Esophagus squamous epithelium (tissue), 5 donors: Measurements from ENCODE around the gene HSD17B3. TPM values are rescaled to one million over a fixed set of nuclear protein-coding genes. Genes with fewer than 3 reads are reported as not detected.

Source experiments
- DNase-seq: peaks from one replicate; lab custom pipeline; 2025; lab: John Stamatoyannopoulos, UW
- H3K27ac ChIP-seq, 4 donors: fragments of 200-600 bp; sonication (generic); one replicate each; pipeline ENCODE4 v1.5.1; 2016 to 2019; ENCODE audit warnings: mild to moderate bottlenecking in 1 of 4
- H3K27me3 ChIP-seq, 4 donors: fragments of 200-600 bp; sonication (generic); 1 replicate in 3 of 4; 2 replicates in 1 of 4; pipeline versions ENCODE4 v1.5.1 to v1.6.0; 2017 to 2021; ENCODE audit warnings: antibody characterized with exemption in 1 of 4
- H3K36me3 ChIP-seq, 3 donors: fragments of 200-600 bp; sonication (generic); one replicate each; pipeline ENCODE4 v1.5.1; 2016 to 2019
- H3K4me1 ChIP-seq, 3 donors: fragments of 200-600 bp; sonication (generic); one replicate each; pipeline ENCODE4 v1.5.1; 2017 to 2019
- H3K4me3 ChIP-seq, 4 donors: fragments of 200-600 bp; sonication (generic); 1 replicate in 3 of 4; 2 replicates in 1 of 4; pipeline ENCODE4 v1.5.1; 2016 to 2019; ENCODE audit warnings: mild to moderate bottlenecking in 2 of 4, moderate library complexity in 1 of 4
- H3K9me3 ChIP-seq, 3 donors: fragments of 200-600 bp; sonication (generic); one replicate each; pipeline ENCODE4 v1.5.1; 2016 to 2019
- POLR2A ChIP-seq, 4 donors: fragments of 450-650 bp; IDR thresholded peaks; one replicate each; pipeline ENCODE4 v1.6.1; 2017; ENCODE audit warnings: antibody characterized with exemption in 4 of 4, mild to moderate bottlenecking in 4 of 4, moderate library complexity in 3 of 4
- WGBS, 2 donors: methylation state at CpG; one replicate each; pipeline ENCODE4 v1.1.5; 2018; 5-methylcytosine and 5-hydroxymethylcytosine counted together
- intact Hi-C: fragments of 100-400 bp; cut with DNase I; formaldehyde crosslinking; loops from one replicate; pipeline ENCODE4 v1.15.0; 2022
- total RNA-seq, 4 donors: library from RNA; depleted of rRNA; stranded (reverse); fragments of >200 nt; gene quantifications; one replicate each; pipeline ENCODE4 v1.1.0, GENCODE V29; 2016
- TF ChIP-seq, protein P1 (sequence below), 6 experiments: fragments of 450-650 bp in 4 of 6; fragments of 200-600 bp in 2 of 6; sonication (generic) in 2 of 6; IDR thresholded peaks; one replicate each; pipeline ENCODE4 v1.5.1; 2016 to 2019; ENCODE audit warnings: antibody characterized with exemption in 6 of 6, mild to moderate bottlenecking in 4 of 6, moderate library complexity in 4 of 6
- donor health status: DM: yes; HTN: yes; CAD: no.

The HSD17B3 gene
- total RNA-seq, 4 donors from 2014 or later, result 0.38 TPM; not detected in 3

DNA sequence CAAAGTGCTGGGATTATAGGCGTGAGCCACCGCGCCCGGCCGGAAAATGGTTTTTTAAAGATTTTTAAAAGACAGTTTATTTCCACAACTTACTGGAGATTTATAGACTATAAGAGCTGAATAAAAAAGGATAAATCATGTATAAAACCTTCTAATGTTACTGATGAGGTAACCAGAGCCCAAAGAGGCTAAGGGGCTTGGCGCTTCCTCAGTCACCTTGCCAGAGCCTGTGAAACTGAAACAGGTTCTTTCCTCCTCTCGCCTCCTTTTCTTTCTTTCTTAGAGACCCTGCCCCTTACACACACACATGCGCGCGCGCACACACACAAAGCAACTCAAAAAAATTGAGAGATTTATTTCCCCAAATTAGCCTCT, 69.8 kb downstream of the HSD17B3 start:
- DNase-seq, result no peak
- TF ChIP-seq POLR2A (IDR thresholded peaks at IDR 0.05), result no peak
- TF ChIP-seq, protein P1, sequence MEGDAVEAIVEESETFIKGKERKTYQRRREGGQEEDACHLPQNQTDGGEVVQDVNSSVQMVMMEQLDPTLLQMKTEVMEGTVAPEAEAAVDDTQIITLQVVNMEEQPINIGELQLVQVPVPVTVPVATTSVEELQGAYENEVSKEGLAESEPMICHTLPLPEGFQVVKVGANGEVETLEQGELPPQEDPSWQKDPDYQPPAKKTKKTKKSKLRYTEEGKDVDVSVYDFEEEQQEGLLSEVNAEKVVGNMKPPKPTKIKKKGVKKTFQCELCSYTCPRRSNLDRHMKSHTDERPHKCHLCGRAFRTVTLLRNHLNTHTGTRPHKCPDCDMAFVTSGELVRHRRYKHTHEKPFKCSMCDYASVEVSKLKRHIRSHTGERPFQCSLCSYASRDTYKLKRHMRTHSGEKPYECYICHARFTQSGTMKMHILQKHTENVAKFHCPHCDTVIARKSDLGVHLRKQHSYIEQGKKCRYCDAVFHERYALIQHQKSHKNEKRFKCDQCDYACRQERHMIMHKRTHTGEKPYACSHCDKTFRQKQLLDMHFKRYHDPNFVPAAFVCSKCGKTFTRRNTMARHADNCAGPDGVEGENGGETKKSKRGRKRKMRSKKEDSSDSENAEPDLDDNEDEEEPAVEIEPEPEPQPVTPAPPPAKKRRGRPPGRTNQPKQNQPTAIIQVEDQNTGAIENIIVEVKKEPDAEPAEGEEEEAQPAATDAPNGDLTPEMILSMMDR (IDR thresholded peaks at IDR 0.05), result no peak
- 50 to 63% methylated on average over 5 to 9 of the region's 11 CpGs for WGBS, 2 donors
- H3K36me3 ChIP-seq, result no peaks in the 10 kb centered on the region
- H3K27me3 ChIP-seq, result no peaks in the 10 kb centered on the region
- H3K4me1 ChIP-seq, result peaks cover 0 to 12% (median 0%) of the 10 kb centered on the region in 3 donors
- H3K27ac ChIP-seq, result peak overlapping the region in 3 of 4 donors; percentile 71 to 74 (median 73)
- no peaks in the 10 kb centered on the region for H3K9me3 ChIP-seq
- intact Hi-C loops, result no loop called here
- peak overlapping the region in 1 of 4 donors; percentile 42 for H3K4me3 ChIP-seq

DNA sequence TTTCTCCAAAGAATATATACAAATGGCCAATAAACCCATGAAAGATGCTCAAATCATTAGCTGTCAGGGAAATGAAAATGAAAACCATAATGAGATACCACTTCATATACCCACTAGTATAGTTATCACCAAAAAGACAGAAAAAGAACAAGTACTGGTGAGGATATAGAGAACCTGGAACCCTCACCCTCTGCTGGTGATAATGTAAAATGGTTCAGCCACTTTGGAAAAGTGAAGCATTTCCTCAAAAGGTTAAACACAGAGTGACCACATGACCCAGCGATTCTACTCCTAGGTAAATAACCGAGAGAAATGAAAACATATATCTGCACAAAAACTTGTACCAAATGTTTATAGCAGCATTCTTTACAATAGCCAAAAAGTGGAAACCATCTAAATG, 72.0 kb downstream of the HSD17B3 start:
- no peak overlapping the region for H3K4me3 ChIP-seq
- intact Hi-C loops, result no loop called here

DNA sequence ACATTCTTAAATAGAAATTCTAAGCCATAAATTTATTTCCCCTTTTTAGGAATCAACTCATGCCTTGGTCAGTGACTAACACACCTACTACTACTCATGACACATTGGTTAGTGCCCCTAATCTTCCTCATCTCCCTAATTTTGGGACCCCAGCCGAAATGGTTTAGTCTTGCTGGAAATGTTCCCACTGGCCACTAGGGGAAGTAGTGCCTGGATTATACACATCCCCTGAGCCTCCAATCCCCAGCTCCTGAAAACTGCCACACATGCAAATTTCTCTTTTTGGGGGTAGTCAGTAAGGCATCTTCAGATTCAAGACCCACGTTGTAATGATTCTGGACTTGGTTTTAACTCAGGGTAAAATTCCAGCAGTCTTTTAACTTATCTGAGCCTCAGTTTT, 79.8 kb downstream of the HSD17B3 start:
- Histone ChIP-seq H3K4me3 (no peak overlapping the region), H3K27ac (no peak overlapping the region), H3K36me3 (no peaks in the 10 kb centered on the region), H3K4me1 (peaks cover 8 to 27% (median 14%) of the 10 kb centered on the region in 3 donors), H3K9me3 (peaks cover 0 to 4% (median 0%) of the 10 kb centered on the region in 3 donors), H3K27me3 (peaks cover 0 to 35% (median 0%) of the 10 kb centered on the region in 4 donors)
- 46 to 63% methylated on average over 2 of the region's 2 CpGs for WGBS, 2 donors
- no peak for TF ChIP-seq POLR2A (IDR thresholded peaks at IDR 0.05)
- TF ChIP-seq, protein P1 (IDR thresholded peaks at IDR 0.05), result peak in 5 of 6 experiments; percentile 9 to 44 (median 20)
- intact Hi-C loops, result no loop called here
- no peak for DNase-seq

More for the DNA sequence above, 72.0 kb downstream of the HSD17B3 start:
- Histone ChIP-seq H3K27me3 (no peaks in the 10 kb centered on the region), H3K9me3 (no peaks in the 10 kb centered on the region), H3K27ac (no peak overlapping the region), H3K36me3 (no peaks in the 10 kb centered on the region), H3K4me1 (peaks cover 0 to 12% (median 0%) of the 10 kb centered on the region in 3 donors)
- TF ChIP-seq, protein P1 (IDR thresholded peaks at IDR 0.05), result no peak
- no peak for TF ChIP-seq POLR2A (IDR thresholded peaks at IDR 0.05)
- 86 to 90% methylated on average over 2 of the region's 2 CpGs for WGBS, 2 donors
- DNase-seq, result no peak

DNA sequence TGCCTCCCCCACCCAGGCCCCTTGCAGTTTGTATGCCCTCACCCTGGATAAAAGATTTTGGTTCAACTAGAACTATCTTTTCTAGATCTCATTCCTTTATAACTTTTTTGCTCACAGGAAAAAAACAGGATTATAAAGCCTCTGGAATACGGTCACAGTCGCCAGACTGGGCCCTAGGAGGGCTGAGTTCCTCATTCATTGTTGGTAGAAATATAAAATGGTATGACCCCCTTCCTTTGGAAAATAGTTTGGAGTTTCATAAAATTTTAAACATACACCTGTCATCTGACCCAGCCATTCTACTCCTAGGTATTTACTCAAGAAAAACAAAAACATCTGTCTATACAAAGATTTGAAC, 82.1 kb downstream of the HSD17B3 start:
- TF ChIP-seq POLR2A (IDR thresholded peaks at IDR 0.05), result no peak
- TF ChIP-seq, protein P1 (IDR thresholded peaks at IDR 0.05), result no peak
- no peak overlapping the region for H3K4me3 ChIP-seq
- peaks cover 0 to 54% (median 0%) of the 10 kb centered on the region in 4 donors for H3K27me3 ChIP-seq
- H3K27ac ChIP-seq, result no peak overlapping the region
- no peaks in the 10 kb centered on the region for H3K36me3 ChIP-seq
- DNase-seq, result no peak
- peaks cover 0 to 4% (median 0%) of the 10 kb centered on the region in 3 donors for H3K9me3 ChIP-seq
- 92 to 97% methylated on average over 2 of the region's 2 CpGs for WGBS, 2 donors
- intact Hi-C loops, result loop anchor here (10.0 kb wide), 1 partner anchor 495 kb away; no protein-coding TSS in a partner anchor
- H3K4me1 ChIP-seq, result peaks cover 10 to 30% (median 14%) of the 10 kb centered on the region in 3 donors

DNA sequence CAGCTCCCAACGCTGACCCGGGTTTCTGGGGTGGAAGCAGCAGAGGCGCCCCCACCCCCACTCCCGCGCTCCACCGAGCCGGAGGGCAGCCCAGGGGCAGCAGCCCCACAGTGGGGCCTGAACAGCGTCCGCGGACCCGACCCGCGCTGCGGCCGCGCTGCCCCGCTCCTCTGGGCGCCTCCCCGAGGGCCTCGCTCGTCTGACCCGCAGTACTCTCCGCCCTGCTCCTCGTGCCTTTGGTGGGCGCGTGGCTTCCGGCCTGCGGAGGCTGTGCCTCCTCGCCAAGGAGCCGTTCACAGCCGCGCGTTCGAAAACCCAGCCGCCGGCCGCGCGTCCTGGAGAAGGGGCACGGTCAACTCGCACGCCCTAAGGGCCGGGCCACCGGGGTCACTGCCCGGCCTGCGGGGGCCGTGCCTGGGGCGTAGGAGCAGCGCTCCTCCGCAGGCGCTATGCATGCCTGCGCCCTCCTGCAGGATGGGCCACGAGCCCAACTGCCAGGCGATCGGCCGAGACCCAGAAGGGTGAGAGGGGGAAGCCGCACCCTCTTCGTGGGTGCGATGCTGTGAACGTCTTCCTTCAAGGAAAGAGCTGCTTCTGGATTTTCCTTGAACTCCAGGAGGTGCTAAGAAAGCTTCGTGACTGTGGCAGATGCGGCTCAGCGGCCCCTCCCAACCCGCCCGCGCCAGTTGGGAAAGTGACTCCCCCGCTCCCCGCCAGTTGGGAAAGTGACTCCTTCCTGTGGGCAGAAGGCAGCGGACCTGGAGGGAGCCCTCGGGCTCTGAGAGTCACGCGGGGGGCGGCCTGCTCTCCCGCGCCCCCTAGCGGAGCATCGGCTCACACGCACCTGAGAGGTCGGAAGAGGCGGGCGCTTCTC, 82.7 kb downstream of the HSD17B3 start:
- 36 to 42% methylated on average over 7 to 8 of the region's 81 CpGs for WGBS, 2 donors
- DNase-seq, result no peak
- peaks cover 10 to 30% (median 14%) of the 10 kb centered on the region in 3 donors for H3K4me1 ChIP-seq
- H3K27ac ChIP-seq, result no peak overlapping the region
- H3K9me3 ChIP-seq, result peaks cover 0 to 2% (median 0%) of the 10 kb centered on the region in 3 donors
- H3K36me3 ChIP-seq, result no peaks in the 10 kb centered on the region
- intact Hi-C loops, result loop anchor here (10.0 kb wide), 1 partner anchor 494 kb away; no protein-coding TSS in a partner anchor
- peak overlapping the region in 3 of 4 donors; percentile 8 to 37 (median 11) for H3K4me3 ChIP-seq
- H3K27me3 ChIP-seq, result peaks cover 0 to 60% (median 0%) of the 10 kb centered on the region in 4 donors
- no peak for TF ChIP-seq POLR2A (IDR thresholded peaks at IDR 0.05)
- TF ChIP-seq, protein P1 (IDR thresholded peaks at IDR 0.05), result peak in 5 of 6 experiments; percentile 36 to 52 (median 50)
